Renal pelvis (tissue), 12 donors: ENCODE measurements around the gene EZH1. TPM values are rescaled to one million over a fixed set of nuclear protein-coding genes. Genes with fewer than 3 reads are reported as not detected.

ENCODE experiments used
- DNase-seq: peaks from one replicate; pipeline ENCODE4 v3.0.0-alpha.2; 2013
- long read RNA-seq, 16 experiments: transcript quantifications; one replicate each; lab custom pipeline, GENCODE V29; 2026
- polyA plus RNA-seq, 3 donors: library from polyadenylated mRNA; unstranded; fragments of 120-200 nt; gene quantifications; one replicate each; pipeline ENCODE4 v1.2.1, GENCODE V29; 2013; ENCODE audit not compliant: insufficient read length in 3 of 3

Gene EZH1
- 10 to 100 TPM; 37.8 to 69.6 (median 57.9) TPM for polyA plus RNA-seq
- long read RNA-seq, donor 1, full-length matches to known transcripts: 1 of 368 reads
- long read RNA-seq, donor 1, partial matches to known transcripts: 329 of 368 reads
- long read RNA-seq, donor 1, other reads (novel, unspliced or antisense): 38 of 368 reads
- long read RNA-seq, donor 2, partial matches to known transcripts: 0 of 2 reads
- long read RNA-seq, donor 2, other reads (novel, unspliced or antisense): 0 of 2 reads
- long read RNA-seq, donor 3, partial matches to known transcripts: 0 of 2 reads
- long read RNA-seq, donor 3, other reads (novel, unspliced or antisense): 0 of 2 reads
- long read RNA-seq, donor 4, partial matches to known transcripts: 0 of 1 reads
- long read RNA-seq, donor 4, other reads (novel, unspliced or antisense): 0 of 1 reads
- long read RNA-seq, donor 5: 0 reads
- long read RNA-seq, donor 6, full-length matches to known transcripts: 7 of 7 reads
- long read RNA-seq, donor 6, partial matches to known transcripts: 0 of 7 reads
- long read RNA-seq, donor 6, other reads (novel, unspliced or antisense): 0 of 7 reads
- long read RNA-seq, donor 7: 0 reads
- long read RNA-seq, donor 8: 0 reads
- long read RNA-seq, donor 9, partial matches to known transcripts: 0 of 4 reads
- long read RNA-seq, donor 9, other reads (novel, unspliced or antisense): 0 of 4 reads
- long read RNA-seq, donor 10, full-length matches to known transcripts: 4 of 4 reads
- long read RNA-seq, donor 10, partial matches to known transcripts: 0 of 4 reads
- long read RNA-seq, donor 10, other reads (novel, unspliced or antisense): 0 of 4 reads
- long read RNA-seq, donor 11, partial matches to known transcripts: 0 of 1 reads
- long read RNA-seq, donor 11, other reads (novel, unspliced or antisense): 0 of 1 reads
- long read RNA-seq, donor 12, partial matches to known transcripts: 9 of 12 reads
- long read RNA-seq, donor 12, other reads (novel, unspliced or antisense): 0 of 12 reads
- long read RNA-seq, donor 13, partial matches to known transcripts: 0 of 4 reads
- long read RNA-seq, donor 13, other reads (novel, unspliced or antisense): 0 of 4 reads
- long read RNA-seq, donor 14: 0 reads
- long read RNA-seq, donor 15: 0 reads
- long read RNA-seq, donor 16: 0 reads

DNA sequence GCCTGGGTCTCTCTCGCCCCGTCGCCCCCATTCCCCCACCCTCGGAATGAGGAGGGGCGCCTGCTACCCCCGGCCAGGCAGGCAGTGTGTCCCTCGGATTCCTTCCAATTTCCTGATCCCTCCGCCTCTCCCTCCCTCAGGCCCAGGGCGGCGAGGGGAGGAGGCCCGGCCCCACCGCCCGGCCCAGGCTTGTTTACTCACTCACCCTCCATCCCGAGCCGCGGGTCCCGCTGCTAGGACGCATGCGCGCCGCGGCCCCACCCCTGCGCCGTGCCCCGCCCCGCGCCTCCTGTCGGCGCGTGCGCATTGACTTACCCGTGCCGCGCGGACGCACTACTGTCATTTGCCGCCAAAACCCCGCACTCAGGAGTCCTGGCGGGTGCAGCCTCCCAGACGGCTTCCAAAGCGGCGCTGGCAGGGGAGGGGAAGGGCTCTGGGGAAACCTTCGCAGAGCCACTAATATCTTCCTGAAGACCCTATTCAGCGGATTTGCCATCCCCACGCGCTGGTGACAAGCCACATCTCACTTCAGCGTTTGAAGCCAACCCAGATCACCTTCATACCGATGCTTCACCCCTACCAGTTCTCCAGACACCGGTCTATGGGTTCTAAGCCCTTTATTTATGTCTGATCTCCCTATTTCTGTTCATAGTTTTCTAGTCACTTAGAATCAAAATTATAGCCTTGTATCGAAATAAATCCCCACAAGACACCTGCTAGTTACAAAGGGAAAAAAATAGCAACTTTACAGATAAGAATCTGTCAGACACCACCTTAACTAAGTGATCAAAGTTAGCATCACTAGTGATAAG lies at the start of gene EZH1:
TSS of gene EZH1 (minus strand) at position 235 of the 812 bp plus-strand sequence. CDS start 16,099 bp downstream, outside the sequence.
- peak; percentile 92 for DNase-seq

DNA sequence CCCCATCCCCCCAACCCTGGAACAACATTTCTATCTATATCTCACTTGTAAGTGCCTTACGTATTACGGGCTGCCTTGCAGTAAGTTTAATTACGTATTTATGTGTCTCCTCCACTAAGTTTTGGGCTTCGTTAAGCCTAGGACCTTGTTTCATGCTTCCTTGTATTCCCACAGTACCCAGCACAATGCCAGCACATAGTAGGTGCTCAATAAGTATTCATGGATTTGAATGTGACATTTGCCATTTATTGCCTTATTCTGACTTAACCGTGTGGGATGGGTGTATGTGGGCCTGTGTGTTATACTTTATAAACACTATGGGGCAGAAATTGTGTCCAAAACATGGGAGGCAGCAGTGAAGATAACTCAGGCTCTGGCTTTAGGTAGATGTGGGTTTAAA lies 47.7 kb upstream of the EZH1 start:
- no peak for DNase-seq

DNA sequence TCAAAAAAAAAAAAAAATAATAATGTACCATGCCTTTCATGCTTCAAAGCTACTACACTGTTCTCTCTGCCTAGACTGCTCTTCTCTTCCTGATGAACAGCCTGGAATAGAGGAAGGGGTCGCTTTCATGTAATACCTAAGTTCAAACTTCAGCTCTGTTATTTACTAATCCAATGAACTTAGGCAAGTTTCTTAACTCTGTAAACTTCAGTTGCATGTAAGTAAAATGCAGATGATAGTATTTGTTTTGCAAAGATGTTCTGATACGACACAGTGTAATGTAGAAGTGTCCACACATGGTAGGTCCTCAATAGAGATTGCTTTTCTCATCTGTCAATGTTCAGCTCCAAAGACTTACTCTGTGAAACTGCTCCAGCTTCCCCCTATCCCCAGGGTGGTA lies 47.1 kb upstream of the EZH1 start:
- DNase-seq: no peak

DNA sequence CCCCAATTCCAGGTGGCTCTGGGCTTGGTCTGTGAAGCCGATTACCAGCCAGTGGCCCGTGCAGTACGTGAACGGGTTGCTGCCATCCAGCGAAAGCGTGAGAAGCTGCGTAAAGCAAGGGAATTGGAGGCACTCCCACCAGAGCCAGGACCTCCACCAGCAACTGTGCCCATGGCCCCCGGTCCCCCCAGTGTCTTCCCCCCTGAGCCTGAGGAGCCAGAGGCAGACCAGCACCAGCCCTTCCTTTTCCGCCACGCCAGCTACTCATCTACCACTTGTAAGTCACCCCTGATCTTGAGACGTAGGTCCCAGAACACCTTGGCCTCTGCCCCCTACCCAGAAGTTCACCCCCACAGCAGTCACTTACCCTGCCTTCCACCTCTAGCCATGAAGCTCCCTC lies 42.4 kb upstream of the EZH1 start:
- DNase-seq: no peak

DNA sequence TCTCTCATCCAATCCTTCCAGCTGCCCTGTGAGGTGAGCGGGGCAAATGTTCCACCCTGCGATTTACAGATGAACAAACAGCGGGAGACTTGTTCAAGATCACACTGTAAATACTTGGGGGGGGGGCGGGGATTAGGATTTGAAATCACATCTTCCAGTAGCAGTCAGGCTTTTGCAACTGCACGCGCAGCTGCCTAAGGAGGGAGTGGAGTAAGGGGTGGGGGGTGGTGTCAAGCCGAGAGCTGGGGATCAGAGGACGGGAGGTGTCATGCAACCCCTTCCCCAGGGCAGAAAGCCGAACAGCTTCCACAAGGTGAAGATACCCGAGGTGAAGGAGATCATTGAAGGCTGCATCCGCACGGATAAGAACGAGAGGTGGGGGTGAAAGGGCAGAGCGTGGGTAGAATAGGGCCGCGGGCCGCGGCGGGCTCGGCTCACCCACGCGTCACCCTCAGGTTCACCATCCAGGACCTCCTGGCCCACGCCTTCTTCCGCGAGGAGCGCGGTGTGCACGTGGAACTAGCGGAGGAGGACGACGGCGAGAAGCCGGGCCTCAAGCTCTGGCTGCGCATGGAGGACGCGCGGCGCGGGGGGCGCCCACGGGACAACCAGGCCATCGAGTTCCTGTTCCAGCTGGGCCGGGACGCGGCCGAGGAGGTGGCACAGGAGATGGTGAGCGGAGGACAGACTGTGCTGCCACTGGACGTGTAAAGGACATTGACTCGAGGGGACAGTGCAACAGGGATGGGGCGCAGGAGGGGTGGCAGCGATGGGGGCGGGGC lies 40.2 kb upstream of the EZH1 start:
- DNase-seq: no peak

DNA sequence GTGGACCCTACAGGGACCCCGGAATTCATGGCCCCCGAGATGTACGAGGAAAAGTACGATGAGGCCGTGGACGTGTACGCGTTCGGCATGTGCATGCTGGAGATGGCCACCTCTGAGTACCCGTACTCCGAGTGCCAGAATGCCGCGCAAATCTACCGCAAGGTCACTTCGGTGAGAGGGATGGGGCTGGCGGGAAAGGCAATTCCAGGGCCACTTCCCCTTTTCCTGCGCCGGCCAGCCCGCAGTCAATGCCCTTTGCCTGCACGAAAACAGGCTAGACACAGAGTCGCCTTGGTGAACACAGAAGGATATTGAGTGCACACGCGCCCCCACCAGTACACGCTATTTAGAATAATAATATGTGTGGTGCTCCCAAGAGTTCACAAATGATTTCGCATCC lies 39.6 kb upstream of the EZH1 start:
- DNase-seq: no peak

DNA sequence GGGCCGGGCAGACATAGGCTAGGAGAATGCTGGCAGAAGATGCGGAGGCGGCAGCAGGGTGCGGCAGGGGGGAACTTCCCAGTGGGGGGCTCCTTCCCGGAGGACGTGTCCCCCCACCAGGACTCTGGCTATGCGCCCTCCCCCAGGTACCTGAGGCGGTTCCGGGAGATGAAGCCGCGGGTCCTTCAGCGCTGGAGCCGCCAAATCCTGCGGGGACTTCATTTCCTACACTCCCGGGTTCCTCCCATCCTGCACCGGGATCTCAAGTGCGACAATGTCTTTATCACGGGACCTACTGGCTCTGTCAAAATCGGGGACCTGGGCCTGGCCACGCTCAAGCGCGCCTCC lies 38.9 kb upstream of the EZH1 start:
- DNase-seq: no peak

DNA sequence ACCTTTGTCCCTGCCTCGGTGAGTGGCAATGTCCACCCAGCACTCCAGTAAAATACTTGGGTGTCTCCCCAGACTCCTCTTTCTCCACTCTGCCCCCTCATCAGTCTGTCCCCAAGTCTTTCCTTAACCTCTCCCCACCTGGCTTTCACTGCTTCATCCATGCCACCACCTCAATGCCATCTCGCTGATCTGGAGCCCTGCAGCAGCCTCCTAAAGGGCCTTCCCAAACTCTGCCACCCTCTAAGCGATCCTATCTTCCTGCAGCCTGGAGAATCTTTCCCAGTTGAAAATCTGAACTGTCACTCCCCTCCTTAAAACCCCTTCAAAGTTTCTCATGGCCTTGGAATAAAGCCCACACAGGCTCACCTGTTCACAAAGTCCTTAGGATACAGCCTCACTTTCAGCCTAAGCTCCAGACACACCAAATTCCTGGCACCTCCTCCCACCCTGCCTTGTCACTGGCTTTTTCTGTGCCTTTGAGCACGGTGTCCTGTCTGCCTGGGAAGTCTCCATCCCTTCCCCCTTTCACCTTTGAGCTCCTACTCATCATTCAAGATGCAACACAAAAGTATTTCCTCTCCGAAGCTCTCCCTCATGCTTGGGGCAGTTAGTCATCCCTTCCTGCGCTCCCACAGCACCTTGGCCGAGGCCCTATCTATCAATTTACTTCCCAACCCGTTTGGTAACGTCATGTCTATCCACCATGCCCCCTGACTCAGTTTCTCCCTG lies 38.4 kb upstream of the EZH1 start:
- no peak for DNase-seq

DNA sequence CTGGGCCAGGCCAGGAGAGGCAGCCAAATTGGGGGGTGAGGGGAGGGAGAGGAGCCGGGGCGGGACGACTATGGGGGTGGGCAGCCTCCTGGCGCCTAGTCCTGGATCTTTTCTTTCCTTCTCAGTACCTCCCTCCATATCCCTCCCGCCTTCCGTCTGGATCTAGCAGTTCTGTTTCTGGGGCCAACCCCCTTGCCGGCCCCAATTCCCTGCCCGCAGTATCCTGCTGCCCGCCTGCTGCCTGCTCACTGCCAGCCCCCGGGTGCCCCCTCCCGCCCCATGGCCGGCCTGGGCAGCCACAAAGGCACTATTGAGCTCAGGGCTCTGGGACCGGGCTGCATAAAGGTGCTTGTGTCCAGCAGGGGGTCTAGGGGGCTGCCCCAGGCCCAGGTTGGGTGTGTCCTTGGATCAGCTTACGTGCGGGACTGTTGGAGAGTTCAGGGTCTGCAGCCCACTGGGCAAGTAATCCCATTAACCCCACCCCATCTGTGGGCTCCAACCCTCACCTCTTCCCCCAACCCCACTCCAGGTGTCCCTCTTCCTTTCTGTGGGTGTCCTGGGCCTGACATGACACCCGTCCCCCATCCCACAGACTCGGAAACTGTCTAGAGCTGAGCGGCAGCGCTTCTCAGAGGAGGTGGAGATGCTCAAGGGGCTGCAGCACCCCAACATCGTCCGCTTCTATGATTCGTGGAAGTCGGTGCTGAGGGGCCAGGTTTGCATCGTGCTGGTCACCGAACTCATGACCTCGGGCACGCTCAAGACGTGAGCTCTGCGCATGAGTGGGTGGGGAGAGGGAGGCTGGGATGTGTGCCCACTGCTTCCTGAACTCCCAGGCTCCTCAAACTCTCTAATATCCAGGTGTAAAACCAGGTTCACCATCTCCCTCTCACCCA lies 37.6 kb upstream of the EZH1 start:
- no peak for DNase-seq

DNA sequence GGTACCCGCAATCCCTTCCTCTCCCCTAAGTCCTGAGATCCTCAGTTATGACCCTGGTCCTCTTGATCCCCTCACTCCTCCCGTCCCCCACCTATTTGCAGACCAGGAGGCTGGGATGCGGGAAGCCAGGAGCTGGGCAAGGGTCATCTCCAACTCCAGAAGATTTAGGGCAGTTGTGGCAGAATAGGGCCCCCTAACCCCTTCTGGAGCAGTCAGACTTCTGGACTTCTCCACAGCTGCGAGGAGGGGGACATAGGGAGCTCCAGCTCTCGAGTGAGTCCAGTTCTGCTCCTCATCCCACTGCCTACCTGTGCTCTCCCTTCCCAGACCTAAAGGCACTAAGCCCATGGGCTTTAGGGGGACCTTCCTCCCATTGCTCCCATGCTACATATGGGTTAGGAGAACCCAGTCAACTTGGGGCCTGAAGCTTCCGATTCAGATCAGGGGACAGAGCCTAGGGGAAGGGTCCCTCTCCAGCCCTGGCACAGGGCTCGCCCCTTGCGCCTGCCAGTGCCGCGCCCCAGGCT lies 36.9 kb upstream of the EZH1 start:
- DNase-seq: no peak

DNA sequence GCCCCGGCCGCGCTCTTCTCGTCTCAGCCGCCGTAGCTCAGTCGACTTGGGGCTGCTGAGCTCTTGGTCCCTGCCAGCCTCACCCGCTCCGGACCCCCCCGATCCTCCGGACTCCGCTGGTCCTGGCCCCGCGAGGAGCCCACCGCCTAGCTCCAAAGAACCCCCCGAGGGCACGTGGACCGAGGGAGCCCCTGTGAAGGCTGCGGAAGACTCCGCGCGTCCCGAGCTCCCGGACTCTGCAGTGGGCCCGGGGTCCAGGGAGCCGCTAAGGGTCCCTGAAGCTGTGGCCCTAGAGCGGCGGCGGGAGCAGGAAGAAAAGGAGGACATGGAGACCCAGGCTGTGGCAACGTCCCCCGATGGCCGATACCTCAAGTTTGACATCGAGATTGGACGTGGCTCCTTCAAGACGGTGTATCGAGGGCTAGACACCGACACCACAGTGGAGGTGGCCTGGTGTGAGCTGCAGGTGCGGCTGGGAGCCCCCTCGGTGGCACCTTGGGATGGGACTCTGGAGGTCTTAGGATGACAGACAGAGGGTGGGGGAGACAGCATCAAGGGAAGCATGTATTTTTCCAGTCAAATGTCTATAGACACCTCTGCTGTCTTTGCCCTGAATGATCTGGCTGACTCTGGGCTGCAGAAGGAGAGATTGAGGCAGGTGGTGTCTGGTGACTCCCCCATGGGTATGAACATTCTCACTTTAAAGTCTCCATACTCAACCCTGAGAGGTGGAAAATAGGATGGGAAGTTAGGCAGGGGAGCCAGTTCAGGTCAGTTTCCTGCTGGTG lies 36.2 kb upstream of the EZH1 start:
- no peak for DNase-seq

DNA sequence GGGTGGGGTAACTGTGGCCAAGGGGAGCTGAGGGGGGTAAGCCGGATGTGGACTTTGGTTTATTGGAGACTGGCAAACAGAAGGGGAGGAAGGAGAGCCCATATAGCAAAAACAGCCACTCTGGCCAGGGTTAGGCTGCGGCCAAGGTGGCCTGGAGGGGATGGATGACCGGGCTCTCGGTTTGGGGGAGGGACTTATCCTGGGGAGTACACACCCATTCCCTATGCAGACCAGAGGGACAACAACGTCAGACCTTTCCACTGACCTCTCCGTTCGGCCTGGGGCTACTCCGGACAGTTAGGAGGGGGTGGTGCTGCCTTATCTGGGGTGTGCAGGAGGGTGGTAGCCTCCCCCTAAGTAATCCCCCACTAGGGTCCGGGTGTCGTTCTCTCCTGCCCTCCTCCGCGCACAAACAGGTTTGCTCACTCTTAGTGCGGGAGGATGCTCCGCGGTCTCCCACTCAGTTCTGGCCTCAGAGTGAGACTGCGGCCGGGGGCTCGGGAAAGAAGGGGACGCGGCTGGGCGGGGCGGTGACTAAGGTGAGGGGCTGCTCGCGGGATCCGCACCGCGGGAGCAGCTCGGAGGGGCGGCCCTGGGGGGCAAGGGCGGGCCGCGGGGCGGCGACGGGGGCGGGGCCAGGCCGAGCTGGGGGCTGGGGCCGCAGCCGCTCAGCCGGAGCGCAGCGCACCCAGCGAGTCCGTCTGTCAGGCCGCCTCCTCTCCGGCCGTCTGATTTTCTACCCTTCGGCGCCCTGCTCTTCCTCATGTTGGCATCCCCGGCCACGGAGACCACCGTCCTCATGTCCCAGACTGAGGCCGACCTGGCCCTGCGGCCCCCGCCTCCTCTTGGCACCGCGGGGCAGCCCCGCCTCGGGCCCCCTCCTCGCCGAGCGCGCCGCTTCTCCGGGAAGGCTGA lies 35.4 kb upstream of the EZH1 start, which contains the start of gene WNK4:
TSS of gene WNK4 (plus strand) at position 675 of the 915 bp plus-strand sequence. CDS start at position 764, 89 bp downstream.
- DNase-seq: no peak

DNA sequence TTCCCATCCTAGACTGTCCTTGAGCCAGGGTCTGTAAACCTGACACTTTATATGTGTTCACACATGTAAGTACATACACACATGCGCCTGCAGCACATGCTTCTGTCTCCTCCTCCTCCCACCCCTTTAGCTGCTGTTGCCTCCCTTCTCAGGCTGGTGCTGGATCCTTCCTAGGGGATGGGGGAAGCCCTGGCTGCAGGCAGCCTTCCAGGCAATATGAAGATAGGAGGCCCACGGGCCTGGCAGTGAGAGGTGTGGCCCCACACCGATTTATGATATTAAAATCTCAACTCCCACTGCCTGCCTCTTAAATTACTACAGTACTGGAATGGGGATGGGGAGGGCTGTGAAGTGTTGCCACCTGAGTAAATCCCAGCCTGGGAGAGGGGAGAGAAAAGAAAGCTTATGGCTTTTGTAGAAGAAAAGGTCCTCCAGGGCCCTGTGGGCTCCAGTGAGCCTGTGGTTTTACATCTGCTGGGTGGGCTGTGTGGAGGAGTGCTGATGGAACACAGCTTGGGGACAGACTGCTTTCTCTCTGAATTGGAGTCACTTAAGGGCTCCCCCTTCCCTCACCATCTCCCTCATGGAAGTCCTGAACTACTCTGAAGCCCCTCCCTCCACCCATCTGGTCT lies 34.6 kb upstream of the EZH1 start:
- no peak for DNase-seq

DNA sequence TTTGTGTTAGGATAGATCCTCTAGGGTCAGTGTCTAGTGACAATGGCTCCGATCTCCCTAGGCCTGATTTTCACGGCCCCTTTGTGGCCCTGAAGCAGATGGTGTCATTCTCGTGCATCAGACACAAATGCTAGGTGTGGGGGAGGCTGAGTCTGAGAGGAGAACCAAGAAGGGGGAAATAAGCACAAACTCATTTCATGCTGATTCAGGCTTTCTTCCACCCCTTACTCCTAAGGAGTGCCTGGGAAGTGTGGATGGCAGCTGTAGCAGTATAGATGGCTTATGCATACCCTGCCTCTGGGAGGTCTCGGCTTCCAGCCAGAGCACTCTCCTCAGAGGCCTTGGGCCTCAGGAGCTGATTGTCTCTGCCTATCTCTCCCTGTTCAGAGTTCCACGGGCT lies 33.7 kb upstream of the EZH1 start:
- no peak for DNase-seq

DNA sequence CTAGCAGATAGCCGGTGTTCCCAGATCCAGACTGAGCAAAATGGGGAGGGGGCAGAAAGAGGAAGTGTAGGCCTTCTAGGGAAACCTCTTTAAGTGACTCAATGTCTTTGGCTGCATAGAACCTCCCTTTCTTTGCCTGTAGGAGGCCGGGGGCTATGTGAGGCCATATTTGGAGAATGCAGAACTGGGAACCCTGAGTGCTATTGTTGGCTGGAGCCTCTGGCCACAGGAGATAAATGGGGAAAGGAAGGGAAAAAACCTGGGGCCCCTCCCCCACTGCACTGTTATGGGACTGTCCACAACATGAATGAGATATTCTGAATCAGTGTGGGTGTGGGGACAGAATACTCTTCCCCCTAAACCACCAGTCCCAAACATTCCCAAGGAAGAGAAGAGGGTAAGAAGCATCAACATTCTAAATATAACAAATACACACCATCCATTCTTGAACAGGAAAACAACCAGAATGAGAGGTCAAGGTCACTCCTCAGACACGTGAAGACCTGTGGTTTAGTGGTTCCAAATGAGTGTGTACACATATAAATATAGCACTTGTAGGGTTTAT lies 30.8 kb upstream of the EZH1 start:
- DNase-seq: no peak
